Measurements from ENCODE around the gene CDKN3.
"Not testable (repeated sequence)": the region's sequence is repeated elsewhere in the genome, so short reads cannot be mapped to it uniquely, and the experiment has no call there.

CDKN3 gene

DNA sequence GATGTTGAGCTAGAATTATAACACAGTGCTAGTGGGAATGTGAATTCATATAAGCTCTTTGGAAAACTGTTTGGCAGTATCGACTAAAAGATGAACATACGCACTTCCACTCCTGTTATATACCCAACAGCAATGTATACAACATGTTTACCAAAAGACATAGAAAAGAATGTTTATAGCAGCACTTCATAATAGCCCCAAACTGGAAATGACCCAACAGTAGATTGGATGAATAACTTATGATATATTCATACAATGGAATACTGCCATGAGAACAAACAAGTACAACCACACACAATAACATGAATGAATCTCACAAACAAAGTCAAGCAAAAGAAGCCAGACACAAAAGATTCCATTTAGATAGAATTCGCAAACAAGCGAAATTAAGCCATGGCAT lies 28.5 kb upstream of the CDKN3 start:
- no peak overlapping the region for H3K27ac ChIP-seq
- no peak overlapping the region for H3K4me3 ChIP-seq

GRCh38 chr14:54369343-54369742 lies 27.5 kb upstream of the CDKN3 start:
- no peak overlapping the region for H3K4me3 ChIP-seq

DNA sequence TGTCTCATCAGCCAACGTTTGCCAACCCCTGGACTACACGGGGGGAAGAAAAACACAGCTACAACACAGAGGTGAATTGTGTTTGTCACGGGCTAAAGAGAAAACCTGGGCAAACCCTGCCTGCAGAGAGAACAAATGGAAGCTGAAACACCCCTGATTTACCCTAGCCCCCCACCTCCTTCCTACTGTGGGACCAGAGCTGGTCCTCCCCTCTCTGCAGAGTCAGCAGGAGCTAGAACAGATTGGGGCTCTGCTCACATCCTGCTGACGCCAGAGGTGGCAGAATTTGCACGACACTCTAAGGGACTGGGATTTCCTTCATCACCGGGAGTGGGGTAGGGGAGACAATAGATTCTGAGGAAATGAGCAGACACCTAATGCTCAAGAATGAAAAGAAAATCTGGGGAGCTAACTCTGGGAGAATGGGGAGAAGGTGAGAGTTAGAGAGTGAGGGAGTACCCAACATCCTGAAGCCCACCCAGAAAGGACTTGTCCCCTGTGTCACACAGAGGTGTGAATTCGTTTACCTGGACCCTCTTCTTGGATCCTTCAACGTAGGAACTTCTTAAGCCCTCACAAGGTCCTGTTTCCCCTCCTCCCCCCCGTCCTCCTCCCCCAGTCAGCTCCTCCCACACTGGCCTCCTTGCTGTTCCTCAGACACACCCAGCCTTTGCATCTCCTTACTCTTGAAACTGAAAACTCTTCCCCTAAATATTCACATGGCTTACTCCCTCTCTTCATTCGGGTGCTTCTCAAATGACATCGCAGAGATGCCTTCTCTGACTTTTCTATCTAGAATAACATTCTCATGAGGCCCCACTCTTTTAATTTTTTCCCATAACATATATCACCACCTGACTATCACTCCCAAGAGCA lies 26.2 kb upstream of the CDKN3 start:
- H3K4me3 ChIP-seq, result no peak overlapping the region
- no peak overlapping the region for H3K27ac ChIP-seq

More at GRCh38 chr14:54369343-54369742, 27.5 kb upstream of the CDKN3 start:
- no peak overlapping the region for H3K27ac ChIP-seq

- Histone ChIP-seq H3K4me3 (no peak overlapping the region), H3K27ac (peak overlapping the region in 1 of 21 experiments; percentile 23)
Observed at GRCh38 chr14:54374117-54374884, 22.5 kb upstream of the CDKN3 start.

GRCh38 chr14:54377501-54377900 lies 19.3 kb upstream of the CDKN3 start:
- Histone ChIP-seq H3K27ac (no peak overlapping the region), H3K4me3 (no peak overlapping the region)

GRCh38 chr14:54378893-54379292 lies 17.9 kb upstream of the CDKN3 start:
- not testable (repeated sequence) for H3K27ac ChIP-seq

GRCh38 chr14:54380558-54380957 lies 16.2 kb upstream of the CDKN3 start:
- not testable (repeated sequence) for H3K4me3 ChIP-seq, H3K27ac ChIP-seq

More at GRCh38 chr14:54378893-54379292, 17.9 kb upstream of the CDKN3 start:
- not testable (repeated sequence) for H3K4me3 ChIP-seq

DNA sequence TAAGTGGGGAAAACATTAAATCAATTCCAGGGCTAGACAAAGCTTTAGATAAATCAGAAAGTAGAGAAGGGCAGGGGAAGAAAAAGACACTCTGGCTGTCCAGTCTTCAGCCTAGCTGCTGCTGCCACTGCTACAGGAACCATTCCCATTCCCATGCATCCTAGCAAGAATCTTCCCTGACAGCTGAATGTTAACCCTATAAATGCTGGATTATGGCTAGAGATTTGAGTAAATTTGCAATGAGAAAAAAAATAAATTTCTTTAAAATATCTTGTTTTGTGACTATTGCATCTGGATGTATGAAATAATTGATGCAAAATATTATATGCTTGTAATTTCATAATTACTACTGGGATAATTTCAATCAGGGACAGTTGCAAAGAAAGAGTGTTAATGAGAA lies 15.0 kb upstream of the CDKN3 start:
- H3K4me3 ChIP-seq, result no peak overlapping the region
- no peak overlapping the region for H3K27ac ChIP-seq

DNA sequence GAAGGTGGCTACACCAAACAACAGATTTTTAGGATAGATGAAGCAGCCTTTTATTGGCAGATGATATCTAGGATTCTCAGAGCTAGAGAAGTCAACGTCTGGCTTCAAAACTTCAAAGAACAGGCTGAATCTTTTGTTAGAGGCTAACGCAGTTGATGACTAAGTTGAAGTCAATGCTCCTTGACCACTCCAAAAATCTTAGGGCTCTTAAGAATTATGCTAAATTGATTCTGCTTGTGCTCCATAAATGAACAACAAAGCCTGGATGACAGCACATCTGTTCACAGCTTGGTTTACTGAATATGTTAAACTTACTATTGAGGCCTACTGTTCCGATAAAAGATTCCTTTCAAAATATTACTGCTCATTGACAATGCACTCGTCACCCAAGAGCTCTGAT lies 13.0 kb upstream of the CDKN3 start:
- Histone ChIP-seq H3K4me3 (no peak overlapping the region), H3K27ac (no peak overlapping the region)

- Histone ChIP-seq H3K27ac (no peak overlapping the region), H3K4me3 (no peak overlapping the region)
Observed at GRCh38 chr14:54385556-54385955, 11.3 kb upstream of the CDKN3 start.

DNA sequence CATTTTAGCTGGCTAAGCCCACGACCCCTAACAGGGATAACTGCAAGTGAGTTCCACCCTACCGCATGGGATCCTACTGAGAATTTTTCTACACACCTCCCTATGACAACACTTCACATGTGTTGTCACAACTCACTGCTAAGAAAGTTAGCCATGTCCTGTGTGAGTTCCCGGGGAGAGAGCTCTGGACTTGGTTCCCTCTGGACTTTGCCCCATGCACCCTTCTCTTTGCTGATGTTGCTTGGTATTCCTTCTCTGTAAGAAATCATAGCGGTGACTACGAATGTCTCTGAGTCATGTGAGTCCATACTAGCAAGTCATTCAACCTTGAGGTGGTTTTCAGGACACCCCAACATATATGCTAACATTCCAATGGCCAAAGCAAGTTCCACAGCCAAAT lies 9.5 kb upstream of the CDKN3 start:
- H3K27ac ChIP-seq, result no peak overlapping the region
- H3K4me3 ChIP-seq, result no peak overlapping the region

GRCh38 chr14:54392131-54392859 lies 4.5 kb upstream of the CDKN3 start:
- Histone ChIP-seq H3K27ac (no peak overlapping the region), H3K4me3 (no peak overlapping the region)

- H3K27ac ChIP-seq, H3K4me3 ChIP-seq: not testable (repeated sequence)
Observed at GRCh38 chr14:54392986-54393884, 3.6 kb upstream of the CDKN3 start.

- Histone ChIP-seq H3K4me3 (no peak overlapping the region), H3K27ac (no peak overlapping the region)
Observed at GRCh38 chr14:54394596-54394995, 2.2 kb upstream of the CDKN3 start.

- Histone ChIP-seq H3K27ac (no peak overlapping the region), H3K4me3 (no peak overlapping the region)
Observed at GRCh38 chr14:54395284-54395683, 1.5 kb upstream of the CDKN3 start.

DNA sequence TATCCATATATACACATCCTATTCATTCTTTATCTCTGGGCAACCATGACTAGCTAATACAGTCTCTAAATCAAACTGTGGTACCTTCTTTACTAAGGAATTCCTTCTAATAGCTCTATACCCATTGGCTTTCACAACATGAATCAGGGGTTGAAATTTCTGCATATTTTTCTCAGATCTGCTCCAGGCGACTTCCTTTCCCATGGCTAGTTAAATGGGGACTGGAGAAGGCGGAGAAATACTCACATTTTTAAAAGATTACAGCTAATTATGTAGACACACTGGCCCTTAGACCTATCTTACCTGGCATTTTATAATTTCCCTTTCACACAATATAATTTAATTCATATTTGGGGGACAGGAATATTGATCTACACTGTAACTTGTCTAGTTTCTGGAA lies 1.1 kb upstream of the CDKN3 start:
- Histone ChIP-seq H3K4me3 (no peak overlapping the region), H3K27ac (no peak overlapping the region)

DNA sequence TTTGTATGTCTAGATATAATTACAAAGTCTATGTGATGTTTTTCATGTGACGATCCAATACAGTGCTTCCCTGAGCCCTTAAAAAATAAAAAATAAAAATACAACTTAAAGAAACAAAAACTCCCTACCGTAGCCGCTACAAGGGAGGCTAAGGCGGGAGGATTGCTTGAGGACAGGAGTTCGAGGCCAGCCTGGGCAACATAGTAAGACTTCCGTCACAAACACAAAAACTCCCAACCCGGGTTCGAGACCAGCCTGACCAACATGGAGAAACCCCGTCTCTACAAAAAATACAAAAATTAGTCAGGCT lies 669 bp upstream of the CDKN3 start:
- Histone ChIP-seq H3K4me3 (peak overlapping the region; percentile 56 to 83 (median 76)), H3K27ac (peak overlapping the region in 5 of 21 experiments; percentile 33 to 73 (median 62))

DNA sequence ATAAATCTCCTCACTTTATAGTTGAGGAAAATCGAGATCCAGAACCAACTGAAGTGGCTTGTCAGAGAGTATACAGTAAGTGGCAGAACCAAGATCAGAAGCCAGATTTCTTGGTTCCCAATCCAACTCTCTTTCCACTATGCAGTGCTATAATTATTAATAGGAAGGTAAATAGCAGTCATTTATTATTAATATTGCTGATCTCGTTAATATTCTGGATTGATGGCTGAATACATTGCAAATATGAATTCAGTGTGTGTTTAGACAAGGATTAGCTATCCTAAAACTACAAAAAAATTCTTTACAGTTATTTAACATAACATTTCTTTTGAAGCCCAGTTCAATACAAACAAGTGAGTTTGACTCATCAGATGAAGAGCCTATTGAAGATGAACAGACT lies 2.8 kb downstream of the CDKN3 start:
- H3K4me3 ChIP-seq, result no peak overlapping the region
- H3K27ac ChIP-seq, result no peak overlapping the region

GRCh38 chr14:54403401-54404005 lies 6.7 kb downstream of the CDKN3 start:
- H3K27ac ChIP-seq, H3K4me3 ChIP-seq: not testable (repeated sequence)
